ENCODE data around the gene ANKRD6. TPM values are rescaled to one million over a fixed set of nuclear protein-coding genes. Genes with fewer than 3 reads are reported as not detected.

ANKRD6 gene
- total and polyA plus RNA-seq, 2 donors (not counting 3 experiments of a cell fraction or from before 2014, with no cell fraction given) = 3.4 to 9.6 TPM

DNA sequence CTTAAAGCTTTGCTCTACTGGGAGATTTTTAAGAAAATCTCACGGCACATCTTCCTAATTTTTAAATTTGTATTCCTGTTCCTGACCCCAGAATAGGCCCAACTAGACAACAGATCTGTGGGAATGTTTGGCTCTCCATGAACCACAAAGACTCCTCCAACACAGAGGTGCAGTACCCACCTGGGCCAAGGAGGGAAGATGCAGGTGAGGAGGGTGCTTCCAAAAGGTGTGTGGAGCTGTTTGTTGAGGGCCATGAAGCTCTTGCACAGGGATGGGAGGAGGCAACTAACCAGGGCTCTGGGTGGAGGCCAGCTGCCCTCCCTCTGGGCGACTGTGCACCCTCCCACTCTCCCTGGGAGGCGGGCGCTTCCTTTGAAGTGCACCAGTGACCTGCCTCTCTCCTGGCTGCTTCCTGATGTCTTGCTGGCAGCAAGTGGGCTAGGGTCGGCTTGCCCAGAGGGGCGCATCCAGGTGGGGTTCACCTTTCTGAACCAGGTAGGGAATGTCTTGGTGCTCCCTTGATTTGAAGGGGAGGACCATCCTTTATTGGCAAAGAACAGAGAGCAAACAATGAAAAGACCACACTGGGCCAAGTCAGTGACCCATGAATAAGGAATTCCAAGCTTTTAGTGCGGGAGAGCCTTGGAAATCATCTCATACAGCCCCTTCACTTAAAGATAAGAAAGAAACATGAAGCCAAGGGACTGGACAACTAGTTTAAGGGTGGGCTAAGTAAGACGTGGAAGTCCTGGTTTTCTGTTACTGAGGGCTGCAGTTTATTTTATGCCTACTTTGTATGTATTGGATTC is 76.0 kb downstream of the ANKRD6 start:
- no peak overlapping the region for H3K9ac ChIP-seq (replicated peaks; ENCODE audit: extremely low read depth, insufficient read depth, low read length)
- no peaks in the 10 kb centered on the region for H3K36me3 ChIP-seq (ENCODE audit: control insufficient read depth in 2 of 2, extremely low read depth in 1 of 2, insufficient read depth in 2 of 2, low read length in 2 of 2)
- no peaks in the 10 kb centered on the region for H3K9me1 ChIP-seq (replicated peaks; ENCODE audit: control insufficient read depth, extremely low read depth, insufficient read depth, low read length)
- no peaks in the 10 kb centered on the region for H3K27me3 ChIP-seq (ENCODE audit: control insufficient read depth in 2 of 2, insufficient read depth in 2 of 2, low read length in 2 of 2)
- ChIA-PET POLR2A (no interaction called here), CTCF (no interaction called here)
- FAIRE-seq (no peak), DNase-seq (ENCODE audit: low read depth, low spot score) (no peak)
- no peak for TF ChIP-seq POLR2A (IDR thresholded peaks at IDR 0.05; ENCODE audit: low read depth, low read length)
- no peak for TF ChIP-seq CTCF (IDR thresholded peaks at IDR 0.05; ENCODE audit: extremely low read depth in 1 of 2, insufficient read depth in 1 of 2, low read depth in 1 of 2, low read length in 2 of 2)
- TF ChIP-seq POLR2AphosphoS5 (IDR thresholded peaks at IDR 0.05; ENCODE audit: insufficient read depth, low read depth, low read length) = no peak
- TF ChIP-seq FOS (IDR thresholded peaks at IDR 0.05; ENCODE audit: borderline replicate concordance, insufficient read depth, low read length) = no peak
- no peak for TF ChIP-seq GATA2 (IDR thresholded peaks at IDR 0.05; ENCODE audit: insufficient read depth, insufficient read length, low read depth, low read length)
- TF ChIP-seq MYC (IDR thresholded peaks at IDR 0.05; ENCODE audit: low read depth, low read length) = no peak
- TF ChIP-seq EZH2 (IDR thresholded peaks at IDR 0.05; ENCODE audit: borderline replicate concordance, low read depth, low read length, severe bottlenecking) = no peak
- no peak for TF ChIP-seq JUN (IDR thresholded peaks at IDR 0.05; ENCODE audit: borderline replicate concordance, insufficient read depth, insufficient read length, low read depth)
- no TSS peak for BruUV-seq (replicated peaks)
- no peak overlapping the region for H3K27ac ChIP-seq (ENCODE audit: insufficient read depth, low read depth, low read length)
- H3K9me3 ChIP-seq (replicated peaks; ENCODE audit: control insufficient read depth, insufficient read depth, low read length) = no peaks in the 10 kb centered on the region
- no peak overlapping the region for H3K4me2 ChIP-seq (ENCODE audit: insufficient read depth, low read length)
- no peak overlapping the region for H3K4me3 ChIP-seq (replicated peaks in 1 of 3; ENCODE audit: insufficient read depth in 1 of 3, low read depth in 1 of 3, low read length in 3 of 3)
- dilution Hi-C loops (cut with MboI; ENCODE audit: extremely low pct_ligation_motif_present, low sequenced_read_pairs) = no loop called here
- H4K20me1 ChIP-seq (replicated peaks; ENCODE audit: control insufficient read depth, extremely low read depth, insufficient read depth, low read length) = no peaks in the 10 kb centered on the region
- H3K4me1 ChIP-seq (ENCODE audit: control insufficient read depth, extremely low read depth, insufficient read depth, low read length) = no peaks in the 10 kb centered on the region
- intact Hi-C loops (cut with micrococcal nuclease) = no loop called here
- H3K79me2 ChIP-seq (ENCODE audit: control insufficient read depth, insufficient read depth, low read length) = no peaks in the 10 kb centered on the region
- no peak overlapping the region for H2AFZ ChIP-seq (ENCODE audit: low read depth, low read length)
